HG03108 (cell line): ENCODE data around the gene LRG1.
"Not testable (repeated sequence)": the region's sequence is repeated elsewhere in the genome, so short reads cannot be mapped to it uniquely, and the experiment has no call there.

ENCODE experiments used
- ATAC-seq: cut with Tn5 transposase; IDR thresholded peaks from one replicate; pipeline ENCODE4 v1.9.1; 2021; ENCODE audit warnings: moderate library complexity; ENCODE audit not compliant: unreplicated experiment

LRG1 gene

DNA sequence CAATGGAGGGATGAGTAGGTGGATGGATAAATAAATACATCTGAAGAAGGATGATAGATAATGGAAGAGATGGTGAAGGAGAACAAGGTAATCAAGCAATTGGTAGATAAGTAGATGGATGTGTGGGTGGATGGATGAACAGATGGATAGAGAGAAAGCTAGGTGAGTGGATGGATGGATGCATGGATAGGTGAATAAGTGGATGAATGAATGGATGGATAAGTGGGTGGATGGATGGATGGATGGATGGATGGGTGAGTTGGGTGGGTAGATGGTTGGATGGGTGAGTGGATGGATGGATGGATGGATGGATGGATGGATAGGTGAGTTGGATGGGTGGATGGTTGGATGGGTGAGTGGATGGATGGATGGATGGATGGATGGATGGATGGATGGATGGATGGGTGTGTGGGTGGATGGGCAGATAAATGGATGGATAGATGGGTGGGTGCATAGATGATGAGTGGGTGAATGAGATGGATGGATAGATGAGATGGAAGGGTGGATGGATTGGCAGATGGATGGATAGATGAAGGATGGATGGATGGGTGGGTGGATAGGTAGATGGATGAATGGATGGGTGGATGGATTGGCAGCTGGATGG lies 13.4 kb upstream of the LRG1 start:
- no peak for ATAC-seq

DNA sequence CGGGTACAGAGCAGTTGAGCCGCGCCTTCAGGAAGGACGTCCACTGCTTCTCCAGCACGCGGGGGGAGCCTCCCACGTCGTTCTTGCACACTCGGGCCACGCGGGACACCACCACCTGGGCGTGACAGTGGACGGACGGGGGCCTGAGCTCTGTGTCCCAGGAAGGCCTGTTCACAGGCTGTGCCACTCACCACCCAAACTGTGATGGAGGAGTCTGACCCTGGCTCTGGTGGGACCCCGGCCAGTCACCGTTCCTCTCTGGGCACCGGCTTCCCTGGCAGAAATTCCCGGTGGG lies 12.6 kb upstream of the LRG1 start:
- no peak for ATAC-seq

DNA sequence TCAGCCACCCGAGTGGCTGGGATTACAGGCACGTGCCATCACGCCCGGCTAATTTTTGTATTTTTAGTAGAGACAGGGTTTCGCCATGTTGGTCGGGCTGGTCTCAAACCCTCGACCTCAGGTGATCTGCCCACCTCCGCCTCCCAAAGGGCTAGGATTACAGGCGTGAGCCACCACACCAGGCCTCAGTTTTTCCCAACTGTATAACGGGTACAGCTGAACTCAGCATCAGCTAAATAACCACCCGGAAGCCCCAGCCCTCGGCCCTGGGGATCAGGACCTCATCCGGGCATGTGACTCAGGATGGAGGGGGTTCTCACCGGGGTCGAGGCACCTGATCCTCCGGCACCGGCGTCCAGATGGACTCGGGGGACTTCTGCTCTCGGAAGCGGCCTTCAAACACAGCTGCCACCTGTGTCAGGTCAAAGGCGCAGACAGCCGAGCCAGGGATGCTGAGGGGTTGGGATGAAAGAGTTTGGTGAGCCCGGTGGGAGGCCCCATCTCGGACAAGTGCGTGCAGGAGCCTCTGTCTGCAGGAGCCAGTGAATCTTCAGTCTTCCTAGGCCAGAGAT lies 10.7 kb upstream of the LRG1 start:
- ATAC-seq: no peak

DNA sequence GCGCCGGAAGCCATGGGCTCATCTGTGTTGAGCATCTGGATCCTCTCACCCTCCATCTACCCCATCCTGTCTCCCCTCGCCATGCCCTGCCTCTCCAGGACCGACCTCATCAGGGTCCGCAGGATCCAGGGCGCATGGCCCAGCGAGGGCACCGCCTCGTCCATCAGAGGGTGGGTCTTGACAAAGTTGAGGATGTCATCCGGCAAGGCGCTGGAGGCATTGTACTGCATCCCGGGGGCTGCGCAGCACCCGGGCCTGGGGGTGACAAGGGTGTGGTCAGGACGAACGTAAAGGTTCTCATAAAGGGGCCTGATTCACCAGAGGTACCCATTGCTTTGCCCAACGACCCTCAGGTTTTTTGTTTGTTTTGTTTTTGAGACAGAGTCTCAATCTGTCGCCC lies 10.2 kb upstream of the LRG1 start:
- no peak for ATAC-seq

DNA sequence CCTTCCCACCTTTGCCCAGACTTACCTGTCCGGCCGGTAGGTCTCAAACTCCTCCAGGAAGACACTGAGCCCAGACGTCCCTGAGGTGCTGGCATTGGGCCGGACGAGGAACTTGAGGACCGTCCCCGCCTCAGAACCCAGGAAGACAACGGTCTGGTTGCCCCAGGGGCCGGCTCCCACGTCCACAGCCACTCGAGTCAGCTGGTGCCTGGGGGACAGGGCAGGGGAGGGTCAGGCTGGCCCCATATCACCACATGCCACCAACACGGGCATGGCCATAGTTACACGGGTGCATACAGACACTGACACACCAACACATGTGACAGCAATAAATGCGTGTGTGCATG lies 8.4 kb upstream of the LRG1 start:
- no peak for ATAC-seq

DNA sequence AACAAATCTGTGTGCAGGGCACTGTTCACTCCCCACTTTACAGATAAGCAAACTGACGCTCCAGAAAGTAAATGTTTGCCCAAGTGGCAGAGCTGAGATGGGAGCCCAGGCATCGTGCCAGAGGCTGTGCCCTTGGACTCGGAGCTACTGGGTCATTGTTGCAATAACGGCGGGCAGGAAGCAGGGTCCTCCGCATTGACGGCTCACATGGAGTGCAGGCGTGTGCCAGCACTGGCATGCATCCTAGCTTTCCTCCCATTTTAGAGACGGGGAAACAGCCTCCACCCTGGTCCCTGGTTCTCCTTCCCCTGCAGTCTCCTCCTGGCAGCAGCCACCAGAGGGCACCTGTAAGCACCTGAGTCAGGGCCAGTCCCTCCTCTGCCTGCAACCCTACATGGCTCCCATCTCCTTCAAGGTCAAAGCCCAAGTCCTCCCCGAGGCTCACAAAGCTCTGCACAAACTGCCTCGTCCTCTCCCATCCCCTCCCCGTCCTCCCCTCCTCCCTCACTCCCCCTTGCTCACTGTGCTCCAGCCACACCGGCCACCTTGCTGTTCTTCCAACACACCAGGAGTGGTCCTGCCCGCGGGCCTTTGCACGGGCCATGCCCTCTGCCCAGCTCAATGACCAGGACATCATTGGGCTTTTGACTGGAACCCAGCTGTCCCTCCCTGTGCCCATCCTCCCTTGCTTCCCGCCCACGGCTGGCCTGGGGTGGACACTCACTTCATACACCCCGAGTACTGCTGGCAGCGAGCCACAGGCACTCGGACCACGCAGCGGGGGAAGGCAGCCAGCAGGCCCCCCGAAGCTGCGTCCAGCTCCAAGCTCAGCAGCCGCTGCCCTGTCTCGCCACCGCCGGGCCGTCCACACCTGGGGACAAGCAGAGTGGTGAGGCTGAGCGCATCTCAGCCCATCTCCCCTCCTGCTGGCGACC lies 7.7 kb upstream of the LRG1 start:
- no peak for ATAC-seq

DNA sequence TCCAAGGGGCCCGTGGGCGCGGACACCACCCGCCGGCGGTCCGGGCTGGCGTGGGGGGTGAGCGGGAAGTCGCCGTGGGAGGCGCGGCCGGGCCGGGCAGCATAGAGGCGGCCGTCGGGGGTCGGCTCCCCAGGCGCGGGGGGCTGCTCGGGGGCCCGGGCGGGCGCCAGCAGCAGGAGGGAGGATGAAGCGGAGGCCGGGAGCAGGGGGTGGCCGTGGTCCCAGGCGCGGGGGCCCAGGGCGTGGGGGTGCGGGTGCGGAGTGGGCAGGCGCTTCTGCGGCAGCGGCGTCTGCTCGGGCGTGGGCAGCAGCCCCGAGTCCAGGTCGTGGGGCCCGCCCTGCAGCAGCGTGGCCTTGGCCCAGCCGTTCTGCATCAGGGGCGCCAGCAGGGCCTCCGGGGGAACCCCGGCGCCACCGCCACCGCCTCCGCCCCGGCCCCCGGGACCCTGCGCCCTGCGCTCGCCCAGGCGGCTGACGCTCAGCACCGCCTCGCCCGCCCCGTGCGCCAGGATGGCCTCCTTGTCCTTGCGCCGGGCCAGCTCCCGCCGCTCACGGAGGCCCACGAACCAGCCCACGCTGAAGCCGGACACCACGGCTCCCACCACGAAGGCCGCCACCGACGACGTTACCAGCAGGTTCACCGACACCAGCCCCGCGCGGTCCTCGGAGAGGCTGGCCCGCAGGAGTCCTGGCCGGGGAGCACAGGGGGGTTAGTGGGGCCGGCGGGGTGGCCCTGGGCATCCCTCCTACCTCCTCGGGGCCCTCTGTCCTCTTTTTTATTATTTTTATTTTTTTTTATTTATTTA lies 4.2 kb upstream of the LRG1 start:
- no peak for ATAC-seq

DNA sequence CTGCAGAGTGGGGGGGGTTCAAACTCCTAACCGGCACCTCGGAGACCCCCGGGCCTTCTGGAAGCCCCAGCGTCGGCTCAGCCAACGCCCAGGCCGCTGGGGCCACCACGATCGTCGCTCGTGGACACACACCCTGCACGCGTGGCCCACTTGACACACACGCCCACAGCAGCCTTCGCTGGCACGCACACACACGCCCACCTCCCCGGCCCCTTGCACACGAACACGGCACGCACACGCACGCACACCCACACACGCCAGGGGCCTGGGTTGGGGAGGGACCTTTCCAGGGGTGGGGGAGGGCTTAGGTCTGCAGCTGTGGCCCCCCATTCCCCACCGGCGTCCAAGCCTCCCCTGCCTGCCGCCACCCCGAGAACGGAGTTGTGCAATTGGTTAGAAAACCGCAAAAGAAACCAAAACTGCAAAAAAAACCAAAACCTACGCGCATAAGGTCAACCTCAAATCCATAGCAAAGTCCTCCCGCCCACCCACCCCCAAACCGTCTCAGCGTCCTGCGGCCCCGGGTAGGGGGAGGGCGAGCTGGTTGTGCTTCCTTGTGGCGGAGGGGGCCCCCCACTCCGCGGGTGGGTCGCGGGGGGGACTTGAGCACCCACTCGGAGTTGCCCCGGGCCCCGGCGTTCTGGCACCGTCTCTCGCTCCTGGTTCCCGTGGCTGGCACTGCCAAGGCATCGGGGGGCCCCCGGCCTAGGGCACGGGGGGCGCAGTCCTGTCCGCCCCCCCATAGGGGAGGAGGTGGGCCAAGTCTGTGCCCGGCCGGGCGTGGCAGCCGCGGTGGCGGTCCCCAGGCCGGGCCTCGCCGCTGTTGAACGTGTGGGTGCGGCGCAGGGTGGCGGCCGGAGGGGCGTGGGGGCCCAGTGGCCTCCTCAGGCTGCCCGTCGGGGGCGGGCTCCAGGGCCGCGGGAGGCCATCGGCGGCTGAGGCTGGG lies 3.3 kb upstream of the LRG1 start:
- no peak for ATAC-seq

DNA sequence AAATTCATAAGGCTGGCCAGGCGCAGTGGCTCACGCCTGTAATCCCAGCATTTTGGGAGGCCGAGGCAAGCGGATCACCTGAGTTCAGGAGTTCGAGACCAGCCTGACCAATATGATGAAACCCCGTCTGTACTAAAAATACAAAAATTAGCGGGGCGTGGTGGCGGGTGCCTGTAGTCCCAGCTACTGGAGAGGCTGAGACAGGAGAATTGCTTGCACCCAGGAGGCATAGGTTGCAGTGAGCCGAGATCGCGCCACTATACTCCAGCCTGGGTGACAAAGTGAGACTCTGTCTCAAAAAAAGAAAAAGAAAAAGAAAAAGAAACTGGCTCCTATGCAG lies 1.9 kb upstream of the LRG1 start:
- ATAC-seq: not testable (repeated sequence)

DNA sequence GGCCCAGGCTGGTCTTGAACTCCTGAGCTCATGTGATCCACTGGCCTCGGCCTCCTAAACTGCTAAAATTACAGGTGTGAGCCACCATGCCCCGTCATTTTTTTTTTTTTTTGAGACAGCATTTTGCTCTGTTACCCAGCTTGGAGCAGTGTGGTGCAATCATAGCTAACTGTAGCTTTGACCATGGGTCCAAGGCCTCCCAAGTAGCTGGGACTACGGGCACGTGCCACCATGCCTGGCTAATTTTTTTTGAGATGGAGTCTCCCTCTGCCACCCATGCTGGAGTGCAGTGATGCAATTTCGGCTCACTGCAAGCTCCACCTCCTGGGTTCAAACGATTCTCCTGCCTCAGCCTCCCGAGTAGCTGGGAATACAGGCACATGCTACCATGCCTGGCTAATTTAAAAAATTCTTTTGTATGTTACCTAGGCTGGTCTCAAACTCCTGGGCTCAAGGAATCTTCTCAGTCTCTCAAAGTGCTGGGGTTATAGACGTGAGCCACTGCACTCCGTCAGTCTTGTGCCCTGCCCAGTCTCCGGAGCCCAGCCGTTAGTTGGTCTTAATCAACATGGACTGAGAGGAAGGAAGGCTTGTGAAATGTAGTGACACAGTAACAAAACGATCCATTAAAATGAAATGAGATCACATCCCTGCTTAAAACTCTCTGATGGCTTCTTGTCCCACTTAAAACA lies 1.4 kb upstream of the LRG1 start:
- no peak for ATAC-seq

DNA sequence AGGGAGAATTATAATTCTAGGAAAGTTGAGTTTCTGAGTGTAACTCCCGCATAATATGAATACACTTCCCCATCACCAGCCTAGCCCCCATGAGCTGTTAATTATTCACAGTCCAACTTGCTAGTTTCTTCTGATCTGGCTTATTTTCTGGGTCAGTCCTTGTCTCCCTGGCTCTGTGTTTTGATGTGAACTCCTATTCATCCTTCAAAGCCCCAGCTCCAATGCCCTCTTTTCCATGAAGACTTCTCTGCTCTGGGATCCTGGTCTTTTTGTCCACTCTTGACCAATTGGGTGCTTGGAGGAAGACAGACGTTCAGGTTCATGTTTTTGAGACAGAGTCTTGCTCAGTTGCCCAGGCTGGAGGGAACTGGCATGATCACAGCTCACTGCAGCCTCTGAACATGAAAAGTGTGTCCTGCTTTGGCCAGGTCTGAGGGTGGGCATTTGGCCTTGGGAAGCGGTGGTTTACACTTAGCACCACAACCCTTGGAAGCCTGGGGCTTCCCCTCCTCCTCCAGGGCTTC lies 605 bp downstream of the LRG1 start:
- ATAC-seq: no peak

DNA sequence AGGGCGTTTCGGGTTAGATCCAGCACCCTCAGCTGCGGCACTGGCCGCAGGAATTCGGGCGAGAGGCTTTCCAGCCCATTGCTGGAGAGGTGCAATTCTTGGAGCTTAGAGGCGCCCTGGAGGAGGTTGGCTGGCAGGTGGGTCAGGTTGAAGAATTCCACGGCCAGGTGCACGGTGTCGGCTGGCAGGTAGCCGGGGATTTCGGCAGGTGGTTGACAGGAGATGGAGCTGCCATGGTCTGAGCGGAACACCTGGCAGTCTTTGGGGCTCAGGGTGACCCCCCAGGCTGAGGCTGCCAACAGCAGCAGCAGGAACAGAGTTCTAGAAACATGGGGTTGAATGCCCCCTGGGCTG lies 1.3 kb downstream of the LRG1 start:
- ATAC-seq: no peak

DNA sequence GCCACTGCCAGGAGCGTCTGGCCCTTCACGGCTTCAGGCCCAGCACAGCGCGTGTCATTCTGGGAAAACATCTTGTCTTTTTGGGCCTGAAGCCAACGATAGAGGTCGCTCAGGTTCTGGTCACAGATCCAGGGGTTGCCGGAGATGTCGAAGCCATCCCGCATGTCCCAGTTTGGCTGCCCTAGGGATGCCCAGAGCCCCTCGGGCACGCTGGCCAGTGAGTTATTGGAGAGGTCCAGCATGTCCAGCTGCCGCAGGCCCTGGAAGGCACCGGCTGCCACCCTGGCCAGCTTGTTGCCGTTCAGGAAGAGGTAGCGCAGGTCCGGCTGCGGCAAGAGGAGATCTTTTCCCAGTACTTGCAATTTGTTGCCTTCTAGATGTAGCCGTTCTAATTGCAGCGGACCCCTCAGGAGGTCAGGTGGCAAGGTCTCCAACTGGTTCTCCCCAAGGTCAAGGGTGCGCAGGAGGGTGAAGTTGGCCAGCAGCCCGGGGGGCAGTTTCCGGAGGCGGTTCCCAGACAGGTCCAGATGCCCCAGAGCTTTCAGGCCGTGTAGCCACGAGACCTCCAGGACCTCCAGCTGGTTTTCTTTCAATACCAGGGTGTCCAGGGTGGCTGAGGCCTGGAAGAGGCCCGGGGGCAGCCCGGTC lies 1.8 kb downstream of the LRG1 start:
- ATAC-seq: no peak

DNA sequence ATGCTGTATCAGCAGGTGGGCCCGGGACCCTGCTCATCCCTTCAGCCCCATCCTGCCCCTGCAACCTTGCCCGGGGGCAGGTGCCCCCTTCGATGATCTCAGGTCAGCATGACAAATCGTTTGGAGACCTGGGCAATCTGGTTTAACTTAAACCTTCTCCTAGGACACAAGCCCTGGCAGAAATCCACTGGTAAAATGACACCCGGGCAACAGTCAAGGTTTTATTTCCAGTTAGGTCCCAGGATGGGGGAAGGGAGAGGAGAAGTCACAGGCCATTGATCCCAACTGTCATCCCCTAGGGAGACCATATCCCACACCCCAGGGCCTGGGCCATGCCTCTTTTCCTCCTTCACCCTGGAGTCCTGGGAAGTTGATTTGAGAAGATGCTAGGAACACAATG lies 3.0 kb downstream of the LRG1 start:
- ATAC-seq: no peak

DNA sequence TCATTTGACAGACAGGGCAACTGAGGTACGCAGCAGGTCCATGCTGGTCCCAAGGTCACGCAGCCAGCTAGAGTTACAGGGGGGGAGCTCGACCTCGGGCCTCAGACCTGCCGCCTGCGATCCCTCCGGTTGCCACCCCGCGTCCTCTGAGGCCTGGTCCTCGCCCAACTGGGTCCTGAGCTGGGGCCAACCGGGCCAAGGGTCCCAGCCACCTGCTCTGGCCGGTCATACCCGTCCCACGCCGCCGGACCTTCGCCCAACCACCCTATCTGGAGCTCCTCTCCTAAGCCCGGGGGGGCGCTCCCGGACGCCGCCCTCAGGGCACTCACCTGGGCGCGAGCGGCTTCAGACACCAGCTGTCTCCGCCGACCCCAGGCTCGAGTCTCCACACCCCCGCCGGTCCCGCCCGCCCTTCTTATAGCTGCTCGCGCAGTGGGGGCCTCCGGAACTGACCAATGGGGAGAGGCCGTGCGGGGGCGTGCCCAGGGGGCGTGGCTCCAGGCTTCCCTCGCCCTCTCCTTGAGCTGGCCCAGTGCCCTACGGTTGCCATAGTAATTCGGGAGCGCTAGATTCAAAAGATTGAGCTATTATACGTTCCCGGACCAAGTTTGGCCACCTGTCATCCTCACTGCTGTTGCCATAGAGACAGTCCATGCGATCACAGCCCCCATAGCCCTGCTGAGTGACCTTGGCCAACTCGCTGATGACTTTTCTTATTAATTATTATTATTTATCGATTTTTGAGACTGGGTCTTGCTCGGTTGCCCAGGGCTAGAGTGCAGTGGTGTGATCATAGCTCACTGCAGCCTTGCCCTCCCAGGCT lies 4.8 kb downstream of the LRG1 start, which contains the start of gene PLIN5:
PLIN5 (minus strand) TSS at position 389 of the 823 bp plus-strand sequence. CDS start 1,150 bp downstream, outside the sequence.
- no peak for ATAC-seq

DNA sequence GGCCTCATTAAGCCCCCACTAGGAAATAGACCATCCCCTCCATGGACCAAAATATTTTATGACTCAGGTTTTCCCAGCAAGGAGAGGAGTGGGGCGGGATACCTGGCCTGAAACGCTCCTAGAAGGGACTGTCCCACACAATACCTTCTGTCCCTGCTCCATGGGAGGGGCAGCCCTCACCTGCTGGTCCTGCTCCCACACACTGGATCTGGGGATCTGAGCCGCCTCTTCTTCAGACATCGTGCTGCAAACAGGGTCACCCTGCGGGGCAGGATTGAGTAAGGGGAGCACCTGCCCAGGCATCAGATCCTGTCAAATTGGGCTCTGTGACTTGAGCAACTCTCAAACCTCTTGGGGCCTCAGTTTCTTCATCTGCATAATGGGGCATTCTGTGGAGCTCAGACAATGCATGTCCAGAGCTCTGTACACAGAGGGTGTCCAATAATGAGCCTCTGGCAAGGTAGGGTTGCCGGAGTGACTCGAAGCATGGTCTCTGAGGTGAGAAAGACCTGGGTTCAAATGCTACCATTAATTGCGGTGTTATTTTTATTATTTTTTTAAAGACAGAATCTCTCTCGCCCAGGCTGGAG lies 5.9 kb downstream of the LRG1 start:
- no peak for ATAC-seq

DNA sequence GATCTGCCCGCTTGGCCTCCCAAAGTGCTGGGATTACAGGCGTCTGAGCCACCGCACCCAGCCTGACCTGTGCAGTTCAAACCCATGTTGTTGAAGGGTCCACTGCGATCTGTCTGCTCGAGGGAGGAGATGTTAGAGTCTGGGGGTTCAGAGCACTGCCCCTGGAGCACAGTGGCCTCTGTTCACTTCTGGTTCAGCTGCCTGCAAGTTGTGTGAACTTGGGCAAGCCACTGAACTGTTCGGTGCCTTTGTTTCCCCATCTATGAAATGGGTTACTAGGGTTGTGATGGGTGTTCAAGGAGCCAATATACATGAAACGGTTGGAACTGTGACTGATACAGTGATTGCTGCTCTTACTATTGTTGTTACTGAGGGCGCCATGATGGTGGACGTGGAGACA lies 6.5 kb downstream of the LRG1 start:
- ATAC-seq: no peak

DNA sequence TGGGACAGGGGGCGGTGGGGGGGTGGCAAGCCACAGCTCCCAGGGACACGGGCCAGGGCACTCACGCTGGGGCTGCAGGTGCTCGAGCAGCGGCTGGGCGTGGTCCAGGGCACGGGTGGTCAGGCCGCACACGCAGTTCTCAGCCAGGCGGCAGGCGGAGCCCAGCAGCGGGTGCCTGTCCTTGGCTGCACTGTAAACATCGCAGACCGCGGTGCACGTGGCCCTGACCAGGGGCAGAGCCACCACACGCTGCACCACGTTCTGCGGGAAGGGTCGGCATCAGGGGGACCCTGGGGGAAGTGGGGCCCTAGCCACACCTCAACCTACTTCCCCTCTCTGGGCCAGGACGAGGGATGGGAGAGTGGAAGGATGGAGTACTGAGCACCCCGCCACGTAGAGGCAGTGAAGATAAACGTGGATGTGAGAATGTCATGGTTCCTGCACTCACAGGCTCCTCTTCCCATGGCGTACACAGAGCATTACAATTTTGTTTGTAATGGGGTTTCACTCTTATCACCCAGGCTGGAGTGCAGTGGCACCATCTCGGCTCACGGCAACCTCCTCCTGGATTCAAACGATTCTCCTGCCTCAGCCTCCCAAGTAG lies 8.2 kb downstream of the LRG1 start:
- no peak for ATAC-seq
